Activated CD4-positive, CD25-positive, alpha-beta regulatory T cell treated with anti-CD3 and anti-CD28 coated beads, Interleukin-2, amount 50 U/mL, for 16 hours (primary cell): ENCODE measurements around the gene GIT2.
"Not testable (repeated sequence)": the region's sequence is repeated elsewhere in the genome, so short reads cannot be mapped to it uniquely, and the experiment has no call there.

Experiments used
- DNase-seq: peaks from one replicate; pipeline ENCODE4 v3.0.0-alpha.2; 2020; ENCODE audit warnings: low read depth, low spot score

The GIT2 gene

GRCh38 chr12:110006115-110006514, 9.9 kb upstream of the GIT2 start:
- DNase-seq: no peak

- no peak for DNase-seq
These were observed 9.3 kb upstream of the GIT2 start for GRCh38 chr12:110005319-110005973.

- DNase-seq: no peak
These were observed 8.4 kb upstream of the GIT2 start for GRCh38 chr12:110004598-110004997.

GRCh38 chr12:110002676-110003515, 6.7 kb upstream of the GIT2 start:
- no peak for DNase-seq

GRCh38 chr12:110001596-110001995, 5.4 kb upstream of the GIT2 start:
- DNase-seq: no peak

- DNase-seq: no peak
These were observed 3.9 kb upstream of the GIT2 start for GRCh38 chr12:109999983-110000505.

GRCh38 chr12:109999649-109999971, 3.4 kb upstream of the GIT2 start:
- no peak for DNase-seq

- peak; percentile 79 for DNase-seq
These were observed 2.9 kb upstream of the GIT2 start, which contains the start of gene ANKRD13A for GRCh38 chr12:109998904-109999648. TSS of gene ANKRD13A (plus strand) at chr12:109999430. CDS start at chr12:109999689, 259 bp downstream.

GRCh38 chr12:109998241-109998903, 2.2 kb upstream of the GIT2 start:
- DNase-seq: no peak

GRCh38 chr12:109997393-109997792, 1.2 kb upstream of the GIT2 start:
- no peak for DNase-seq

GRCh38 chr12:109996483-109996853, 300 bp upstream of the GIT2 start:
- DNase-seq: no peak

GRCh38 chr12:109995361-109995685, 845 bp downstream of the GIT2 start:
- no peak for DNase-seq

GRCh38 chr12:109994401-109995175, 1.6 kb downstream of the GIT2 start:
- no peak for DNase-seq

GRCh38 chr12:109993091-109993490, 3.1 kb downstream of the GIT2 start:
- DNase-seq: no peak

GRCh38 chr12:109991586-109991985, 4.6 kb downstream of the GIT2 start:
- no peak for DNase-seq

- DNase-seq: no peak
These were observed 6.8 kb downstream of the GIT2 start for GRCh38 chr12:109989380-109989779.

GRCh38 chr12:109988903-109989302, 7.3 kb downstream of the GIT2 start:
- DNase-seq: no peak

- no peak for DNase-seq
These were observed 7.9 kb downstream of the GIT2 start for GRCh38 chr12:109988274-109988673.

- DNase-seq: no peak
These were observed 8.6 kb downstream of the GIT2 start for GRCh38 chr12:109987615-109988014.

GRCh38 chr12:109986236-109986635, 9.9 kb downstream of the GIT2 start:
- DNase-seq: not testable (repeated sequence)
